Ureter (tissue), 1 donor: ENCODE results near the gene SBK1. TPM values are rescaled to one million over a fixed set of nuclear protein-coding genes. Genes with fewer than 3 reads are reported as not detected.

Source experiments
- DNase-seq: peaks from one replicate; pipeline ENCODE4 v3.0.0-alpha.2; 2020; ENCODE audit warnings: low spot score
- total RNA-seq: library from RNA; stranded (reverse); gene quantifications from one replicate; pipeline ENCODE4 v1.2.4, GENCODE V29; 2023
- donor health status: DM: yes; HTN: yes; CAD: no.

SBK1 gene
- total RNA-seq, 1 donor from 2014 or later: 0.49 TPM

GRCh38 chr16:28282045-28282444 lies 10.3 kb upstream of the SBK1 start:
- no peak for DNase-seq

GRCh38 chr16:28283173-28283572 lies 9.2 kb upstream of the SBK1 start:
- DNase-seq: no peak

GRCh38 chr16:28283798-28284577 lies 8.3 kb upstream of the SBK1 start:
- no peak for DNase-seq

GRCh38 chr16:28285649-28286048 lies 6.7 kb upstream of the SBK1 start:
- DNase-seq: no peak

DNA sequence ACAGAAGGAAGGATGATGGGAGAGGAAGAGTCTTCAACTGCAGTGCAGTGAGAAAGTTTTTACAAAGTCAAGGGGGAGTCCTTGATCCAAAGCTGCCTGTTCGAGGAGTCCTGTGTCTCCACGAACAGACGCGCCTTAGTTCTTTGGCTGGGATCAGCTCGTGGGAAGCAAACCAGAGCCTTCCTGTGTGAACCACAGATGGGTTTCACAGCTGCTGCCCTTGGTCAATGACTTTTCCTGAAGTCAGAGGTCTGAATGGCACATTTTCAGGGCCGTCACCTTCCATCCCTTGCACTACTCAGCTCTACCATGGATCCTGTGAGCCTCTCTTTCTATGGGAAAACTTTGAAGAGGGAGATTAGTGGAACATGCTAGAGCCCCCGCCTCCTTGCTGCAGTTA lies 4.2 kb upstream of the SBK1 start:
- DNase-seq: no peak

DNA sequence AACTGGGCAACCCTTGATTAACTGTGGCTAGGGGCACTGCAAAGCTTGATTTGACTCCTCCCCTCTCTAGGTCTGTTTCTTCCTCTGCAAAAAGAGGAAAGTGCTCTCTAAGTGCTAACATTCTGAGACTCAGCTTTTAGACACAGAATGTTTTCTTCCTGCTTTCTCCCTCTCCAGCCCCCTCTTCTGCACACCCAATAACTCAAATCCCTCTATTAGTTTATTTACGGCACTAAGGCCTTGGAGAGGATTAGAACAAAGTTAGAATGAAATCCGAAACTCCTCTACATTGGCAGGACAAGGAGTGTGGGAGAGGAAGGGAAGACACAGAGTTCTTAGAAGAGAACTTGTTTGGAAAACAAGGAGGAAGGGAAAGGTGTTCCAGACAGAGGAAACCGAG lies 3.3 kb upstream of the SBK1 start:
- no peak for DNase-seq

DNA sequence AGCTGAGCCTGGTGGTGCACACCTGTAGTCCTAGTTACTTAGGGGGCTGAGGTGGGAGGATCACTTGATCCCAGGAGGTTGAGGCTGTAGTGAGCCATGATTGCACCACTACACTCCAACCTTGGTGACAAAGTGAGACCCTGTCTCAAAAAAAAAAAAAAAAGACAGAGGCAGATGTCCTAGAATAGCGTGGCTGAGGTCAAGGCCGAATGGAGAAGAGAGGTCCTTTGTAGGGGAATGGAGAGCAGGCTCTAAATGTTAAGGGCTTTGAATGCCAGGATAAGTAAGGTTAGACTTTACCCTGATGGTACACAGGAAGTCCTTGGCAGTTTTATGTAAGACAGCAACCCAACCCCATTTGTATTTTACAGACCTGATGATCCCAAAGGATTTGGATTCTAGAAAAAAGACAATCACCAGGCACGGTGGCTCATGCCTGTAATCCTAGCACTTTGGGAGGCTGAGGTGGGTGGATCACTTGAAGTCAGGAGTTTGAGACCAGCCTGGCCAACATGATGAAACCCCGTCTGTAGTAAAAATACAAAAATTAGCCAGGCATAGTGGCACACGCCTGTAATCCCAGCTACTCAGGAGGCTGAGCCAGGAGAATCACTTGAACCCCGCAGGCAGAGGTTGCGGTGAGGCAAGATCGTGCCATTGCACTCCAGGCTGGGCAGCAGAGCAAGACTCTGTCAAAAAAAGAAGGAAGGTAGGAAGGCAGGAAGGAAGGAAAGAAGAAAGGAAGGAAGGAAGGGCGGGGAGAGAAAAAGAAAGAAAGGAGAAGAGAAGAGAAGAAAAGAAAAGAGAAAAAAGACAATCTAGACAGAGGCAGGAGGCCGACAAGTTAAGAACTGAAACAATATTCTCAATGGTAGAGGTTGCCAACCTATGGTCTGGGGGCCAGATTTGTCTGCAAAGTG lies 2.1 kb upstream of the SBK1 start:
- no peak for DNase-seq

DNA sequence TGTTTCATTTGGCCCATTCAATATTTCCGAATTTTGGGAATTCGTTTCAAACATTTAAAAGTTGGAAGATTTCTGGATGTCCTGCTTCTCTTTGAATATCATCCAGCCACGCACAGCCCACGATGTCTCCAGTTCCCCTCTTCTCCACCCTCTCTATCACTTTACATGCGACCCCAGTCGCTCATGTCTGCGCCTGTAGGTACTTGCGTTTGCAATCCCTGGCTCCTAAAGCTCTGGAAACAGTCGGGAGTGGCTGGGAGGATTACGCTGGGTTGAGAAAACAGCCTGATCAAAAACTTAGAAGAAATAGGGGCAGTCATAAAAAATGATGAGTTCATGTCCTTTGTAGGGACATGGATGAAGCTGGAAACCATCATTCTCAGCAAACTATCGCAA lies 1.5 kb upstream of the SBK1 start:
- DNase-seq: no peak

GRCh38 chr16:28292731-28293600 lies 641 bp downstream of the SBK1 start:
- no peak for DNase-seq

DNA sequence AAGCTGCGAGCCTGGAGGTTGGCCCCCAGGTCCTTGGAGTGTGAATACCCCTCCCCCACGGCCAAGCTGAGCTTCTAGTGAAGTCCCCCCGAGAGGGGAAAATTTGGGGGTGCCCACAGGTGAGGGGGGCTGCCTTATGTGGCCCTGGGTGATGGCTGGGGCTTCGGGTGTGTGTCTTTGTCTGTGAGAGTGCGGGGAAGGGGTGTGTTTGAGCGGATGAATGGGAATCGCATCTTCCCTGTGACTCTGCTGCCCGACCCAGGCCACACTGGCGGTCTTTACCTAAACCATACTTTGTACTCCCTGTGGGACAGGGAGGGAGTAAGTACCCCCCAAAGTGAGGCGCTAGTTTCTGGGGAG lies 1.3 kb downstream of the SBK1 start:
- no peak for DNase-seq

GRCh38 chr16:28294201-28294600 lies 1.9 kb downstream of the SBK1 start:
- DNase-seq: no peak

DNA sequence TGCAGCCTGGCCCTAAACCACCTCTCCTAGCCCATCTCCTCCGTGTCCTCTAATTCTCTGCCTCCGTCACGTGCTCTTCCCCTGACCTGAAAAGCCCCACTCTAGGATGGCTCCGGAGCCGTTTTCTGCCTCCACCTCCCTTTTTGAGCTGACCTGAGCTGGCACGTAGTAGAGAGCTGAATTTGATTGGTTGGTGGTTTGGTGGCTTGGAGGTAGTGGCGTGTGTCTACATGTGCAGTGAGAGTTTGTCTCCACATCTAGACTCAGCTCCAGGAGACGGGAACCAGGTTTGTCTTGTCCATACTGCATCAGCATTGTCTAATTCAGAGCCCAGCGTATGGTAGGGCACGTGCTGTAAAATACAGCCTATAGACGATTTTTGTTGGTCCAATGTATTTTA lies 3.0 kb downstream of the SBK1 start:
- no peak for DNase-seq

- DNase-seq: no peak
These were observed 5.0 kb downstream of the SBK1 start for GRCh38 chr16:28297308-28297707.

GRCh38 chr16:28297784-28298510 lies 5.6 kb downstream of the SBK1 start:
- DNase-seq: no peak

DNA sequence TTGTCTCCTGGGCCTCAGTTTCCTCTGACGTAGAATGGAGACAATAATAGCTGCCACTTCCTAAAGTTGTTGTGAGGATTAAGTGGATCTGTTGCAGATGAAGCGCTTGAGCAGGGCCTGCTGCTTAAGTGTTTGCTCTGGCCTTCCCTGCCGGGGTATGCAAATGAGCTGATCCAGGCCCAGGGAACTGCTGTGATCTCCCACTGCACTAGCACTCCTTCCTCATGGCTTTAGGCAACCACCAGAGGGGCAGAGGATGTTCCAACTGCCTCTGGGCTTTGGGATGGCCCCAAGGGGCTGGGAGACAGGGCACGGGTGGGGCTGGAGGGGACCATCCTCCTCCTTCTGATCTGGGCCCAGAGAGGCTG lies 6.2 kb downstream of the SBK1 start:
- no peak for DNase-seq

DNA sequence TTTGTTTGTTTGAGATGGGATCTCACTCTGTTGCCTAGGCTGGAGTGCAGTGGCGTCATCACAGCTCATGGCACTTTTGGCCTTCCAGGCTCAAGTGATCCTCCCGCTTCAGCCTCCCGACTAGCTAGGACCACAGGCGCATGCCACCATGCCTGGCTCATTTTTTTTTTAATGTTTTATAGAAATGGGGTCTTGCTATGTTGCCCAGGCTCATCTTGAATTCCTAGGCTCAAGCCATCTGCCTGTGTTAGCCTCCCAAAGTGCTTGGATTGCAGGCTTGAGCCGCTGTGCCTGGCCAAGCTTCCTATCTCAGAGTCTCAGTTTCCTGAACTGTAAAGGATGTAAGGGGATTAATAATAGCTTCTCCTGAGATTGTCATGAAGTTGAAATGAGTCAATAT lies 8.0 kb downstream of the SBK1 start:
- DNase-seq: no peak

DNA sequence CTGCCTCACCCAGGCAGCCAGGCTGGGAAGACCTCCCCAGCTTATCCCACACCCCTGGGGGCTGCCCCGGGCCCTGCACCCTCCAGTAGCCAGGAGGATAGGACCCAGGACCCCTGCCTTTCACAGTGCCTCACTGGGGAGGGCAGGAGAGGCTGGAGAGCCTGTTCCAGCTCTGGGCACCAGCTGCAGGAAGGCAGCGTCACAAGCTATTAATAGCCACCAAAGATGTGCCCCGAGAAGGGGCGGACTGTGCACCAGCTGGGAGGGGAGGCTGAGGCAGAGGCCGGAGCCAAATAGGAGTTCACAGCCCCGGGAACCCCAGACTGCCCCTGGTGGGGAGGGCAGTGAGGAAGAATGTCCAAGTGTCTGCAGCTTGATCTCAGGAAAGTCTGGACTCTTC lies 8.8 kb downstream of the SBK1 start:
- no peak for DNase-seq

- no peak for DNase-seq
These were observed 9.3 kb downstream of the SBK1 start for GRCh38 chr16:28301620-28302019.

DNA sequence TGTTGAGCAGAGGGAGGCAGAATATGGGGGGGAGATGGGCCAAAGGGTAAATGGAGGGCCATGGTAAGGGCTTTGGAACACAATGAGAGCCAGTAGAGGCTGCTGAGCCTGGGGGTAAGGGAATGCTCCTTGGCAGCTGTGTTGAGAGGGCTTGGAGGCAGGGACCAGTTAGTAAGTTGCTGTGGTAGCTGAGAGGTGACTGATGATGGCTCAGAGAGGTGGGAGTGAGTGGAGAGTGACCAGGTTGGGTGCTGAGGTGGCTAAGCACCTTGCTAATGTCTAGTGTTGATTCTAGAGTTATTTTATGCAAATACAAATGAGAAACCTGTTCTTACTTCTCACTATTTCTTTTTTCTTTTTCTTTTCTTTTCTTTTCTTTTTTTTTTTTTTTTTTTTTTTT lies 10.8 kb downstream of the SBK1 start:
- DNase-seq: no peak

- no peak for DNase-seq
These were observed 11.9 kb downstream of the SBK1 start for GRCh38 chr16:28304214-28304613.

- no peak for DNase-seq
These were observed 15.6 kb downstream of the SBK1 start for GRCh38 chr16:28307936-28308335.
